T-helper 17 cell (primary cell): Measurements from ENCODE around the gene JKAMP. TPM values are rescaled to one million over a fixed set of nuclear protein-coding genes. Genes with fewer than 3 reads are reported as not detected.

Experiments
- ATAC-seq: fragments of 150-1000 bp; cut with Tn5 transposase; 2 replicates; pipeline ENCODE4 v1.10.0; 2021; ENCODE audit warnings: mild to moderate bottlenecking, moderate library complexity
- DNase-seq, 3 donors: peaks; one replicate each; pipeline versions ENCODE4 v3.0.0 to v3.0.0-alpha.2; 2020 to 2021
- H3K9me3 ChIP-seq: one replicate; pipeline ENCODE4 v1.7.0; 2013; ENCODE audit warnings: low read length, mild to moderate bottlenecking; ENCODE audit not compliant: control insufficient read depth, poor library complexity, severe bottlenecking
- H3K27ac Mint-ChIP-seq: one replicate; pipeline ENCODE4 v1.8.0; 2022; ENCODE audit warnings: mild to moderate bottlenecking, moderate library complexity, mixed read lengths
- H3K27me3 Mint-ChIP-seq: one replicate; pipeline ENCODE4 v1.8.0; 2022; ENCODE audit warnings: mixed read lengths
- H3K36me3 Mint-ChIP-seq: one replicate; pipeline ENCODE4 v1.8.0; 2022; ENCODE audit warnings: low read depth, mixed read lengths
- H3K4me1 Mint-ChIP-seq: one replicate; pipeline ENCODE4 v1.8.0; 2022; ENCODE audit warnings: mild to moderate bottlenecking, mixed read lengths
- H3K4me3 Mint-ChIP-seq: one replicate; pipeline ENCODE4 v1.8.0; 2022; ENCODE audit warnings: mild to moderate bottlenecking, moderate library complexity, mixed read lengths
- total RNA-seq, 4 donors: library from RNA in 2 of 4; stranded (reverse) in 2 of 4; gene quantifications; one replicate each; pipeline ENCODE4 v1.2.3 and lab custom pipeline; 2022 to 2026

Gene JKAMP
- total RNA-seq, 2 donors from 2014 or later = 17.7 to 18.4 TPM

GRCh38 chr14:59490756-59491155, 6.4 kb downstream of the JKAMP start:
- H3K36me3 Mint-ChIP-seq = peaks cover 33% of the 10 kb centered on the region
- no peaks in the 10 kb centered on the region for H3K27me3 Mint-ChIP-seq
- DNase-seq (no peak), ATAC-seq (no peak)
- peaks cover 39% of the 10 kb centered on the region for H3K4me1 Mint-ChIP-seq
- H3K9me3 ChIP-seq = no peaks in the 10 kb centered on the region
- H3K27ac Mint-ChIP-seq = peak overlapping the region; percentile 76
- no peak overlapping the region for H3K4me3 Mint-ChIP-seq

DNA sequence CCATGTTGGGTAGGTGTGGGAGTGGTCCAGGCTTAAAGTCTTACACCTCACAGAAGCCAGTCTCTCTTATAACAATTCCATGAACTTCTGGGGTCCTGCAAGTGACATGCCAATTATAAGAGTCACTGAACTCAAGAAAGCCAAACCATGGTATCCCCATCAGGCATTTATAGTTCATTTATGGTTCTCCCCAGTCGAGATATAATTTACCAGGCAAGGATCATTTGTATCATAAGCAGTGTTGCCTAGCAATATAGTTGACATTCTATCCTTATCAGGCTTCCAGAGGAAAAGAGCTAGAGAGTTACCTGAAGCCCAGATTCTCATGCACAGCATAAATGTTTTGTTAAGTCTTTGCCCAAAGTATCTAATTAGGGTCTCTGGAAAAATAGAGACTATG, 8.1 kb downstream of the JKAMP start:
- DNase-seq (no peak), ATAC-seq (no peak)
- no peaks in the 10 kb centered on the region for H3K9me3 ChIP-seq
- Mint-ChIP-seq H3K27me3 (no peaks in the 10 kb centered on the region), H3K4me3 (no peak overlapping the region), H3K36me3 (peaks cover 33% of the 10 kb centered on the region), H3K27ac (no peak overlapping the region), H3K4me1 (peaks cover 41% of the 10 kb centered on the region)

GRCh38 chr14:59500732-59501131, 16.4 kb downstream of the JKAMP start:
- no peaks in the 10 kb centered on the region for H3K9me3 ChIP-seq
- Mint-ChIP-seq H3K4me1 (peaks cover 15% of the 10 kb centered on the region), H3K36me3 (no peaks in the 10 kb centered on the region), H3K27me3 (no peaks in the 10 kb centered on the region), H3K27ac (no peak overlapping the region), H3K4me3 (no peak overlapping the region)
- no peak for ATAC-seq
- DNase-seq = no peak

GRCh38 chr14:59503256-59503655, 18.9 kb downstream of the JKAMP start:
- no peak for ATAC-seq
- no peak overlapping the region for H3K27ac Mint-ChIP-seq
- no peak for DNase-seq
- no peak overlapping the region for H3K4me3 Mint-ChIP-seq
- no peaks in the 10 kb centered on the region for H3K36me3 Mint-ChIP-seq
- H3K27me3 Mint-ChIP-seq = no peaks in the 10 kb centered on the region
- peaks cover 9% of the 10 kb centered on the region for H3K4me1 Mint-ChIP-seq
- no peaks in the 10 kb centered on the region for H3K9me3 ChIP-seq

DNA sequence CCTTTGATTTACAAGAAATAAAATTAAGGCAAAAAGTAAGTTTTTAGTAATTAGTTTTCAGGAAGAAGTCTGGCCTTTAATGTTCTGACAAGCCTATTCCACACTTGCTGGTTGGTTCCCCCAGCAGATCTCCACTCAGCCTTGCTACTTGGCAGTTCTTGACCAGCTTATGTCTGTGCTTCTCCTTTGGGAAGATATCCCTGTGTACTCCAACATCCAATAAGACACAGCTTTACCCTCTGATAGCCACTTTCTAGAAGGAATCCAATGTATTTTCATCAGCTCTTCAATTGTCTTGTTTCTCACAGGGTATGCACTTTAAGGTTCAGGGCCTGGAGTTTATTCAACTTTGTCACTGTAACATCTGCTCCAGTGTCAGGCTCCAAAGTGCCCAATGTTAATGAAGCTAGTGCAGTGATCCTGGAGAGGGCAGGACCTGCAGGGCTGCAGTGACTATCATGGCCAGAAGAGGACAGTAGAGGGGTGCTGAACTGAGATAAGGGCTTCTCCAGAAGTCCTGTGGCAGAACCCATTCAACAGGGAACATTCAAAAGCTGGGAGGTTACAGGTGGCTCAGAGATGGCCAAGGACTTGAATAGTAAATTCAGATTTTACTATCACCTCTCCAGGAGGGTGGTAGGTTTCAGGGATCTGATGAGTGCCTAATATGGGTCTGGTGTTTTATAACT, 22.9 kb downstream of the JKAMP start:
- Mint-ChIP-seq H3K4me1 (peaks cover 12% of the 10 kb centered on the region), H3K27me3 (peaks cover 15% of the 10 kb centered on the region), H3K27ac (no peak overlapping the region), H3K4me3 (no peak overlapping the region), H3K36me3 (peaks cover 2% of the 10 kb centered on the region)
- DNase-seq (peak in 1 of 3 donors; percentile 29), ATAC-seq (peak; percentile 85)
- H3K9me3 ChIP-seq = no peaks in the 10 kb centered on the region

GRCh38 chr14:59507752-59508103, 23.4 kb downstream of the JKAMP start:
- peaks cover 2% of the 10 kb centered on the region for H3K36me3 Mint-ChIP-seq
- H3K9me3 ChIP-seq = no peaks in the 10 kb centered on the region
- peaks cover 16% of the 10 kb centered on the region for H3K27me3 Mint-ChIP-seq
- peaks cover 12% of the 10 kb centered on the region for H3K4me1 Mint-ChIP-seq
- H3K27ac Mint-ChIP-seq = no peak overlapping the region
- no peak for ATAC-seq
- no peak for DNase-seq
- no peak overlapping the region for H3K4me3 Mint-ChIP-seq

- Mint-ChIP-seq H3K4me3 (no peak overlapping the region), H3K27me3 (peaks cover 22% of the 10 kb centered on the region), H3K27ac (no peak overlapping the region), H3K4me1 (peaks cover 8% of the 10 kb centered on the region), H3K36me3 (peaks cover 2% of the 10 kb centered on the region)
- ATAC-seq (no peak), DNase-seq (no peak)
- no peaks in the 10 kb centered on the region for H3K9me3 ChIP-seq
Measured at GRCh38 chr14:59509101-59509500, 24.8 kb downstream of the JKAMP start.

DNA sequence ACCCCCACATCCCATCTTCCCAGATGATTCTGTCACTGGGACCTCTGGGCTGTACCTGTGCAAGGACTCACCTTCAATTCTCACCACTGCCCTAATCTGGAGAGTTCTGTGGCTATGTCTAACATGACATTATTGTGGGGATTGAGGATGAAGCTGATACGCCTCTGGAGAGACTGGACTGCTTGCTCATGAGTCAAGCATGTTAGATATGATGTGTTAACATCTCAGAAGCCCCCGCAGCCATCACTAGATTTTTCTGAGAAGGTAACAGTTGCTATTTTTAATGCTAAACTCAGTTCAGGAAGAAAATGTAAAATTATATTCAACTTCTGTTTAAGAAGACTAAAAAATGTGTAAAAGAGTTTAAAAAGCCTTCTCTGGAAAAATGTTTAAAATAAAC, 25.7 kb downstream of the JKAMP start:
- Mint-ChIP-seq H3K36me3 (peaks cover 2% of the 10 kb centered on the region), H3K4me1 (peaks cover 3% of the 10 kb centered on the region), H3K27ac (no peak overlapping the region), H3K27me3 (peaks cover 22% of the 10 kb centered on the region), H3K4me3 (no peak overlapping the region)
- no peaks in the 10 kb centered on the region for H3K9me3 ChIP-seq
- DNase-seq = no peak
- no peak for ATAC-seq

- no peak overlapping the region for H3K27ac Mint-ChIP-seq
- no peak for DNase-seq
- peaks cover 3% of the 10 kb centered on the region for H3K4me1 Mint-ChIP-seq
- H3K27me3 Mint-ChIP-seq = peaks cover 27% of the 10 kb centered on the region
- H3K36me3 Mint-ChIP-seq = peaks cover 4% of the 10 kb centered on the region
- ATAC-seq = no peak
- no peak overlapping the region for H3K4me3 Mint-ChIP-seq
- no peaks in the 10 kb centered on the region for H3K9me3 ChIP-seq
Measured at GRCh38 chr14:59510966-59511365, 26.6 kb downstream of the JKAMP start.

GRCh38 chr14:59511916-59512575, 27.7 kb downstream of the JKAMP start:
- peaks cover 36% of the 10 kb centered on the region for H3K27me3 Mint-ChIP-seq
- peaks cover 4% of the 10 kb centered on the region for H3K36me3 Mint-ChIP-seq
- H3K4me3 Mint-ChIP-seq = no peak overlapping the region
- no peaks in the 10 kb centered on the region for H3K9me3 ChIP-seq
- DNase-seq (no peak), ATAC-seq (no peak)
- peaks cover 3% of the 10 kb centered on the region for H3K4me1 Mint-ChIP-seq
- H3K27ac Mint-ChIP-seq = no peak overlapping the region

GRCh38 chr14:59520224-59520623, 35.9 kb downstream of the JKAMP start:
- no peaks in the 10 kb centered on the region for H3K9me3 ChIP-seq
- Mint-ChIP-seq H3K4me1 (no peaks in the 10 kb centered on the region), H3K36me3 (peaks cover 2% of the 10 kb centered on the region), H3K27ac (no peak overlapping the region), H3K27me3 (peaks cover 31% of the 10 kb centered on the region), H3K4me3 (no peak overlapping the region)
- ATAC-seq (no peak), DNase-seq (no peak)

- no peak for DNase-seq
- Mint-ChIP-seq H3K4me3 (no peak overlapping the region), H3K4me1 (no peaks in the 10 kb centered on the region), H3K27me3 (peaks cover 21% of the 10 kb centered on the region), H3K36me3 (peaks cover 2% of the 10 kb centered on the region), H3K27ac (no peak overlapping the region)
- no peaks in the 10 kb centered on the region for H3K9me3 ChIP-seq
- no peak for ATAC-seq
Measured at GRCh38 chr14:59529189-59529588, 44.9 kb downstream of the JKAMP start.

- Mint-ChIP-seq H3K27me3 (peaks cover 21% of the 10 kb centered on the region), H3K36me3 (peaks cover 2% of the 10 kb centered on the region), H3K4me3 (no peak overlapping the region), H3K27ac (no peak overlapping the region), H3K4me1 (no peaks in the 10 kb centered on the region)
- no peak for DNase-seq
- ATAC-seq = no peak
- H3K9me3 ChIP-seq = no peaks in the 10 kb centered on the region
Measured at GRCh38 chr14:59530349-59530748, 46.0 kb downstream of the JKAMP start.

DNA sequence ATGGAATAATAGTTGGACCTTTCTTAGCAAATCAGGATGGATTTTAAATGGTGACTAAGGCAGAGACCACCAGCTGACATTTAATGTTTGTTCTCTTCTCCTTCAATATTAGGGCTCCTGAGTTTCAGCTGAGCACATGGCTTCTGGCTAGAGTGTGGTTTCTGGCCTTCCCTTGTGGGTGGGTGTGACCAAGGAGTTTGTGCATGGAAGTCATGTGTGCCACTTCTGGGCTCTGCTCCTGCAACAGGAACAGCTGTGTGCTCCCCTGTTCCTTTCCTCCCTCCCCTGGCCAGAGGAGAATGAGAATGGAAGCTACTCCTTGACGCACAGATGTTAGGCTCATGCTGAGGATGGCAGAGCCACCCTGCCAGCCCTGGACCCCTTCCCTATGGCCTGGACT, 48.1 kb downstream of the JKAMP start:
- H3K9me3 ChIP-seq = no peaks in the 10 kb centered on the region
- Mint-ChIP-seq H3K27me3 (peaks cover 19% of the 10 kb centered on the region), H3K36me3 (peaks cover 2% of the 10 kb centered on the region), H3K4me3 (no peak overlapping the region), H3K27ac (no peak overlapping the region), H3K4me1 (no peaks in the 10 kb centered on the region)
- no peak for DNase-seq
- ATAC-seq = no peak
